NCI-H526 (cell line): Measurements from ENCODE around the gene PRR30.
A peak's percentile ranks its signal among the peaks of the same experiment; 100 is the strongest.

Source experiments
- DNase-seq, 2 experiments: peaks; one replicate each; lab custom pipeline; 2025; lab: John Stamatoyannopoulos, UW

Gene PRR30

GRCh38 chr2:27154488-27154887, 15.3 kb upstream of the PRR30 start:
- no peak for DNase-seq

GRCh38 chr2:27152796-27153464, 13.7 kb upstream of the PRR30 start:
- DNase-seq = peak; percentile 34 to 67

DNA sequence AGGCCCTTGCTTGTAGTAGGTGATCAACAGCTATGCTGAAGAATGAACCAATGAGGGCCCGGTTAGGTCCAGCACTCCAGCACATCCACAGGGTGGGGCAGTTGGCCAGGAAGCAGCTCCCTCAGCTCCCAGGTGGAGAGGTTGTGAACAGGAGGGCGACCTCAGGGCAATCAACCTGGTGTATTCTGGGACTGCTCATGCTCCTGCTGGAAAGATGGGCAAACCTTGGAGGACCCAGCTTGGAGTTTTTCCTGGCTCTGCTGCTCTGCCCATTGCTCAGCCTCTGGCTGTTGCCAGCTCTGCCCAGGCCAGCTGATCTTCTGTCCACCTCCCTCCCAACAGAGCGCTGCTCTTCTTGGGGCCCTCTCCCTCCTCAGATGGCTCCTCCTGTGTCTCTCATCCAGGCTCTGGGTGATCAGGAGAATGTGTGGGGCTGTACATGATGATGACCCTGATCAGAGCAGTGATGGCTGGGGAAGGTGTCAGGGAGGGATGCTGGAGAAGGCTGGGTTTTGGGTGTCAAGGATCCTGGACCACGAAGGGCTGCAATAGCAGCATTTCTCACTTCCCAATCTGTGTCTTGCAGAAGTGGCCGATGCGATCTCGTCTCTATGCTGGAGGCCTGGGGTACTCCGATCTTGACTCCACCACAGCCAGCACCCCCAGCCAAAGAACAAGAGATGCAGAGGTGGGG, 13.0 kb upstream of the PRR30 start:
- peak in 1 of 2 experiments; percentile 10 for DNase-seq

- DNase-seq = no peak
Measured at GRCh38 chr2:27150639-27151230, 11.5 kb upstream of the PRR30 start.

DNA sequence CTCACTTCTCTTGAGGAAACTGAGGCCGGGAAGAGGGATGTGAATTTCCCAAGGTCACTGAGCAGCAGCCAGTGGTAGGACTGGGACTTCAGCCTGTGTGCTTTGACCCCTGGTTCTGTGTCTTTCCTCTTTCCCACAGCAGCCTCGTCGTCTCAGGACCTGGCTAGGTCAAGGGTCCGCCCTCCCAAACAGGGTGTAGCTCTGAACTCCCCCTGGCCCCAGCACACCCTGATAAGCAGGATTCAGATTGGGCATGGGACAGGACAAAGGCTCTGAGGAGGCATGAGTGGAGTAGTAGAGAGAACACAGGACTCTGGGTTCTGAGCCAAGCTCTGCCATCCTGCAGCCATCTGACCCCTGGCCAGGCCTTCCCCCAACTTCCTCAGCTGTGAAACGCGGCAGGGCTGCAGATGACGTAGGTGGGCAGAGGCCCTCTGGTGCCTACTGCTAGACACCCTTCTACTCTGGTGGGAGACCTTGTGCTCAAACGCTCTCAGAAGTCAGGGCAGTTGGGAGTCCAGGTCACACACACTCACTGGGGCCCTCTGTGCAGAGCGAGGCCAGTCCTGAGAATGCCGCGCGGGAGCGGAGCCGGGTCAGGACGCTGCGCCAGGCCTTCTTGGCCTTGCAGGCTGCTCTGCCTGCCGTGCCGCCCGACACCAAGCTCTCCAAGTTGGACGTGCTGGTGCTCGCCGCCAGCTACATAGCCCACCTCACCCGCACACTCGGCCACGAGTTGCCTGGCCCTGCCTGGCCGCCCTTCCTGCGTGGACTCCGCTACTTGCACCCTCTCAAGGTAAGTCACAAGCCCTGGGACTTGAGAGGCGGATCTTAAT, 10.6 kb upstream of the PRR30 start:
- no peak for DNase-seq

- no peak for DNase-seq
Measured at GRCh38 chr2:27148801-27149439, 9.7 kb upstream of the PRR30 start, which contains the start of gene TCF23. TCF23 (plus strand) TSS chr2:27149004; CDS start chr2:27149134, 130 bp downstream.

DNA sequence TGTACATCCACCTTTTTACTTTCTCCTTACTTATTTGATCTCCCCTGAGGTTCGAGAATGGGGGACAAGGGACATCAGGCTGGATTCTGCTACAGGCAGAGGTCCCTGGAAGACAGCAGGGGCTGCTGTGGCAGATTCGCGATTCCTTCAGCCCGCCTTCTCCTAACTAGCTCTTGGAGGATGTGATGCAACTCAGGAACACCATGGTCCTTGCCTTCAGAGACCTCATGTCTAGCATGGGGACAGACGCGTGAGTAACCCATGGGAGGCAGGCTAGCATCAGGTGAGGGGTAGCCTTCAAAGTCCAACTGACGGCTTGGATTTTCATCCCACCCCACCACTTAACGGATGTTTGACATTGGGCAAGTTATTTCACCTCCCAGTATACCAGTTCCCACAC, 8.7 kb upstream of the PRR30 start:
- DNase-seq = no peak

DNA sequence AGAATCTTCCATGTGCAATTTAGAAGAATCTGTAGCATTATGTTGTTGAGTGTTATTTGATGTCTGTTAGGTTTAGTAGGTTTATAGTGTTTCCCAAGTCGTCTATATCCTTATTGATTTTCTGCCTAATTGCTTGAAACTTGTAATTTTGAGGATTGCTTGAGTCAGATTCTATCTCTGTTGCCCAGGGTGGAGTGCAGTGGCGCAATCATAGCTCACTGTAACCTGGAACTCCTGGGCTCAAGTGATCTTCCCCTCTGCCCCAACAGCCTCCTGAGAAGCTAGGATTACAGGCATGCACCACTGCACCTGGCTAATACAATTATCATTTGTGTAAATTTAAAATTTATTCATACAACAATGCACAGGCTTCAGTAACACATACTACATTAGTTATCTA, 6.5 kb upstream of the PRR30 start:
- peak in 1 of 2 experiments; percentile 13 for DNase-seq

GRCh38 chr2:27143285-27143684, 4.1 kb upstream of the PRR30 start:
- no peak for DNase-seq

DNA sequence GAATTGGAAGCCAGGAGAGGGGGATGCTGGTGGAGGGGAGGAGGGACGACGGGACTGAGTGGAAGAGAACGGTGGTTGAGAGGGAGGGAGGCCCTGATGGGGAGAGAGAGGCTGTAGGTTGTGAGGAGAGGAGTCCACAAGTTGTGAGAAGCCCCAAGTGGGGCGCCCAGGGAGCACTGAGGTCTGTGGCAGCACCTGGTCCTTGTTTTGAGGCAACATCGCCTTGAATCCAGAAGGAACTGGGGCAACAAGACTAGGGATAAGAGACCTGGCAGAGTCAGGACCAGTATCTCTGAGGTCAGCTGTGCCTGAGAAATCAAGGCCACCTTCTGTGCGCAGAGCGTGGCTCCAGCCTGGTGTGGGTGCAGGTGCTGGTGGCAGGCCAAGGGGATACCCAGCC, 1.1 kb downstream of the PRR30 start:
- DNase-seq = no peak

DNA sequence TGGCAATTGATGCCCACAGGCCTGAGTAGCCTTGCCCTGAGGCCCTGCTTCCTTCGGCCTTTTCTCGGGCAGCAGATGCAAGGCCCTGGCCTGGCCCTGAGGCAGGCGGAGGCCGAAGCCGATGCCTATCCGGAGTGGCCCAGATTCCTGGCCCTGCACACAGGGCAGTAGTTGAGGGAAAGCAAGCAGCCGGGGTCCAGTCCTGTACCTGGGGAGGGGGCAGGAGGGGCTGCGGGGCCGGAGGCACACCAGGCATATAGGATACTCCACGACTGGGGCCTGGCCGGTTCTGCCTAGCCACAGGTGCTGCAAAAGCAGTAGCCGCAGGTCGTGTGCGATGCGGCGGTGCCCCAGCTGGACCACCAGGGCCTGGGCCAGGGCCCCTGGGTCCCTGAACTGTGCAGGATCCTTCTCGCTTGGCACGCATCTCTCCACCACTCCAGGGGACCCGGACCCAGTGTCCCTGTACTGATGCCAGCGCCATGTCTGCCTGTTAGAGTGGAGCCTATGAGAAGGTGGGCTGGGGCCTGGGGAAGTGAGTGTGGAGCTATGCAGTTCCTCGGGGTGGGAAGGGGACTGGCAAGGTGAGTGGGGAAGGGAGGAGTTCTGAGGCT, 1.8 kb downstream of the PRR30 start:
- no peak for DNase-seq

- DNase-seq = no peak
Measured at GRCh38 chr2:27136751-27137150, 2.5 kb downstream of the PRR30 start.

- DNase-seq = no peak
Measured at GRCh38 chr2:27135478-27135955, 3.7 kb downstream of the PRR30 start.

DNA sequence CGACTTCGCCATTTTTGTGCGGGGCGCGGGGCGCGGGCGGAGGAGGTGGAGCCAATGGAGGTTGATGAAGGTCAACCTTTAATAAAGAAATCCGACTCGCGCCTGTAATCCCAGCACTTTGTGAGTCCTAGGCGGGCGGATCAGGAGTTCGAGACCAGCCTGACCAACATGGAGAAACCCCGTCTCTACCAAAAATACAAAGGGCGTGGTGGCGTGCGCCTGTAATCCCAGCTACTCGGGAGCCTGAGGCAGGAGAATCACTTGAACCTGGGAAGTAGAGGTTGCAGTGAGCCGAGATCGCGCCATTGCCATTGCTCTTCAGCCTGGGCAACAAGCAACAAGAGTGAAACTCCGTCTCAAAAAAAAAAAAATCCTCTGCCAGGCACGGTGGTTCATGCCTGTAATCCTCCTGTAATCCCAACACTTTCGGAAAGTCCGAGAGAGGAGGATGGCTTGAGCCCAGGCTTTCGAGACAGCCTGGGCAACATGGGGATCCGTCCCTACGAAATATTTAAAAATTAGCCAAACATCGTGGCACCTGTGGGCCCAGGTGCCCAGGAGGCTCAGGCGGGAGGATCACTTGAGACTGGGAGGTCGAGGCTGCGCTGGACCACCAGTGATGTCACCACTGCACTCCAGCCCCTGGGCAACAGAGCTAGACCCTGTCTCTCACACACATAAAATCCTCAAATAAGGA, 4.3 kb downstream of the PRR30 start:
- DNase-seq = no peak

- peak; percentile 84 to 97 for DNase-seq
Measured at GRCh38 chr2:27133905-27134780, 5.1 kb downstream of the PRR30 start, which contains the start of gene PREB. PREB (minus strand) TSS chr2:27134636; CDS start chr2:27134421, 215 bp downstream.

- DNase-seq = no peak
Measured at GRCh38 chr2:27133195-27133875, 5.9 kb downstream of the PRR30 start.

- DNase-seq = no peak
Measured at GRCh38 chr2:27131429-27131828, 7.8 kb downstream of the PRR30 start.

DNA sequence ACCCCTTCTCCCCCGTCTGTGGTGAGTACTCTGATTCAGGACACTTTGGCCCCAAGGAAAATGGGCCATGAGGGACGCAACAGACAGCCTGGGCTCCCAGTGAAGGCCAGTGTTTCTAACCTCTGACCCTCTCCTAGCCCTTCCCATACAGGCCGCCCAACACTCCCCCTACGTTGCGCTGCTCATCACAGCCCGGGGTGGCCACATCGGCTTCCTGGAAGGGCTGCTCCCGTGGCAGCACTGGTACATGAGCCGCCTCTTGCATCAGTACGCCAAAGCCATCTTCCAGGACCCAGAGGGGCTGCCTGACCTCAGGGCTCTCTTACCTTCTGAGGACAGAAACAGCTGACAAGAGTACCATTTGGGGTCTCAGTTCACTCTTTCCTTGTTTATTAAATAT, 8.8 kb downstream of the PRR30 start:
- no peak for DNase-seq
